HG03575 (cell line): ENCODE data around the gene ZNF326.
"Not testable (repeated sequence)": the region's sequence is repeated elsewhere in the genome, so short reads cannot be mapped to it uniquely, and the experiment has no call there.

Source experiments
- ATAC-seq: cut with Tn5 transposase; IDR thresholded peaks from one replicate; pipeline ENCODE4 v1.9.1; 2021; ENCODE audit not compliant: unreplicated experiment, insufficient number of reproducible peaks, low FRiP score; ENCODE audit errors: extremely low read depth

ZNF326 gene

DNA sequence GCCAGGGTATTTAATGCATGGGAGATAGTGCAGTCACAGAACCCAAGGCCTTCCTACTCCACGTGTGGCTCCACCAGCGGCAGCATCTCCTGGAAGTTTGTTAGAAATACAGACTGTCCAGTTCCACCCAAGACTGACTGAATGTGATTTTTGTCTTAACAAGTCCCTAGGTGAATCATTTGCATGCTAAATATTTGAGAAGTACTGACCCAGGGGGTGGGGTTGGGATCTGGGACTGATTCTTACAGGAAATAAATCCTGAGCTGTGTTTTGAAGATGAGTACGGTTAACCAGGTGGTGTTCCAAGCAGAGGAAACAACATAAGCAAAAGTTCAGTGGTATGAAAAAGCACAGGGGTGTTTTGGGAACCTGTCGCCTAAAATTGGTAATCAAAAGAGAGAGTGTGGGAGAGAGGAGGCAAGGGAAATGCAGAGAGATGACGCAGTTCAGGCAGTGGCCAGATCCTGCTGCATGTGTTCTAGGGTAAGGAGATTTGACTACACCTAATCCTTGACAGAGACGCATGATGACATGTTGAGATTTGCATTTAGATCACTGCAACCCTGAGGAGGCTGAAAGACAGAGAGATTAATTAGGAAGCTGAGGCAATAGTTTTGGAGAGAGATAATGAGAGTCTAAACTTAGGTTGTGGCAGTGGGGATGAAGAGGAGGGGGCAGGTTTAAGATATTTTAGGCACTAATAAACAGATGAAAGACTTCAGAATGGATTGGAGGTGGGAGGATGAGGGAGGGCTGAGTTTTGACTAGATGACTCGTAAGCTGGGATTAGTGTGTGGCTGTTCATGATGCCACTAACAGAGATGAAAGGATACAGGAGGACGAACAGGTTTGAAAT is 3.7 kb upstream of the ZNF326 start:
- ATAC-seq: no peak

- ATAC-seq: no peak
Measured at GRCh38 chr1:89993541-89993940, 1.4 kb upstream of the ZNF326 start.

DNA sequence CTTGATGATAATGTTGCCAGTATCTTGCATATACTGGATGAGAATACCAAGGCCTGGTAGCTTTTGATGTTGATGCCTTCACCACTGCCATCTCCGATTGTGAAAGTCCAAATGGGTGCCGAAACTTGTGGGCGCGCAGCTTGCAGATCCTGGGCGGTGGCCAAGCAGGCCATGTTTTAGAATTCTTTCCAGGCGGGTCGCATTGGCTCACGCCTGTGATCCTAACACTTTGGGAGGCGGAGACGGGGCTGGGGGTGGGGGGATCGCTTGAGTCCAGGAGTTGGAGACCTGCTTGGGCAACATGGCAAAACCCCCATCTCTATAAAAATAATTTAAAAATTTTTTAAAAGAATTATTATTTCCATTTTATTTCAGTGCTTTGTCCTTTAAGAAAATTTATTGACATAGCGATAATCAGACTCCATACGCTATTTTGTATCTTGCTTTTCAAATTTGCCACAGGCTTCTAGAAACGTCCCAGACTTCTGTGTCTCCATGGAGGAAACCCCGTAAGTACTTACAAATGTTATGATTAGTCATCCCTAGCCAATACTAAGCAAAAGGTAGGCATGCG is 592 bp upstream of the ZNF326 start:
- ATAC-seq: no peak

- ATAC-seq: no peak
Measured at GRCh38 chr1:89995598-89996449, 914 bp downstream of the ZNF326 start.

GRCh38 chr1:89996450-89997110 is 1.7 kb downstream of the ZNF326 start:
- ATAC-seq: no peak

GRCh38 chr1:89997152-89997551 is 2.2 kb downstream of the ZNF326 start:
- not testable (repeated sequence) for ATAC-seq

- ATAC-seq: no peak
Measured at GRCh38 chr1:89998306-89998705, 3.4 kb downstream of the ZNF326 start.

- ATAC-seq: no peak
Measured at GRCh38 chr1:89999208-89999607, 4.3 kb downstream of the ZNF326 start.

- no peak for ATAC-seq
Measured at GRCh38 chr1:89999628-90000027, 4.7 kb downstream of the ZNF326 start.

GRCh38 chr1:90000934-90001676 is 6.2 kb downstream of the ZNF326 start:
- no peak for ATAC-seq

DNA sequence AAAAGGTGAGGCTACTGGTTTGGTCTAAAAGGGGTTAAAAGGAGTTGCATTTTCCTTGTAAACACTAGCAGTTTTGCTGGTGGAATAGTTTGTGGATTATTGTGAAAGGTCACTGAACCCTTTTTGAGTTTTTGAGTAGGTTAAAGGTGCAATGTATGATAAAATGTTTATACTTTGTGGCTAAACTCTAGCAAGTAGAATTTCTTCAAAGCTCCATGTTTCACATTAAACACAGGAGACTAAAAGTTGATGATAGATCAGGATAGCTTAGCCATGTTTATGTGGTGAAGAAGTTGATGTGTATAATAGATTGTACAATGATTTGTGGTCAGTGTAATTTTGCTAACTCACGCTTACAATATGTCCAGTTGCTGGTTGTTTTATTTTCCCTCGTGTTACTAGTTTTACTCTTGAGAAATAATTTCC is 13.1 kb downstream of the ZNF326 start:
- no peak for ATAC-seq

GRCh38 chr1:90012300-90012699 is 17.4 kb downstream of the ZNF326 start:
- no peak for ATAC-seq

DNA sequence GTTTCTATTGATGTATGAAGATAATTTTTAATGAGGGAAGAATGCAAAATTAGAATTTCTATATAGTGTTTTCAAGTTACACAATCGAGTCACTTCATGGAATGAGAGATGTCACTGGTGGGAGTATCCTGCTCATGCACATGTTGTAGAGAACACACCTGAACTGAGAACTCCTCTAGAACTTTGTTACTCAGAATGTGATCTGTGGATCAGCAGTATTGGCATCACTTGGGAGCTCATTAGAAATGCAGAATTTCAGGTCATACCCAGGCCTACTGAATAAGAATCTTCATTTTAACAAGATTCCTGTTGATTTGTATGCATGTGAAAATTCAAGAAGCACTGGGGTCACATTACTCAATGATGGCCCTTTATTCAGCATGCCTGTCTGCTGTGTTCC is 28.8 kb downstream of the ZNF326 start:
- no peak for ATAC-seq

- ATAC-seq: no peak
Measured at GRCh38 chr1:90027281-90027680, 32.4 kb downstream of the ZNF326 start.

- ATAC-seq: no peak
Measured at GRCh38 chr1:90039652-90040051, 44.7 kb downstream of the ZNF326 start.

DNA sequence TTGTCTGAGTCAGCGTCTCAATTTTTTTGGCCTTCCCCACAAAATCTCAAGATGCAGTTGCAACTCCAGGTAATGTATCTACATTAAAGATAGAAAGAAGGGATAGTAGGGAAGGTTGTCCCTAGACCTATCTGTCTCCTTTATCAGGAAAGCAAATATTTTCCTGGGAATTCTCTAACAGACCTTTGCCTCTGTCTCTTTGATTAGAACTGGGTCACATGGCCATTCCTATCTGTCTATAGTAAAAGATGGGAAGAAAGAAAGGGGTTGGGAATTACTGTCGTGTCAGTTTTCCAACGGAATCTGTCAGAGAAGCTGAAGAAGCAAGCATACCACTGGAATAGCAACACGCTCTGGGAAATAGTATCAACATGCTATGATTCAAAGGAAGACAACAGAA is 48.7 kb downstream of the ZNF326 start:
- ATAC-seq: no peak

- no peak for ATAC-seq
Measured at GRCh38 chr1:90044346-90044745, 49.4 kb downstream of the ZNF326 start.

- no peak for ATAC-seq
Measured at GRCh38 chr1:90045853-90046563, 51.1 kb downstream of the ZNF326 start.
